SK-N-SH treated with all-trans-retinoic acid at 6 μM for 48 hours (cell line): ENCODE data around the gene PLAGL2.

Experiments
- ATAC-seq: fragments of 200-7000 bp; cut with Tn5 transposase; 3 replicates; pipeline ENCODE4 v1.9.1; 2020; ENCODE audit warnings: mild to moderate bottlenecking, moderate library complexity
- ARNTL ChIP-seq: fragments of 450-650 bp; formaldehyde crosslinking; IDR thresholded peaks from 2 replicates; pipeline ENCODE4 v1.5.0; 2020; ENCODE audit warnings: low read depth, mild to moderate bottlenecking, moderate library complexity, borderline replicate concordance
- CREB5 ChIP-seq: fragments of 250-450 bp; sonication (Bioruptor Pico); IDR thresholded peaks from 2 replicates; pipeline ENCODE4 v1.5.1; 2020; ENCODE audit warnings: low read depth, mild to moderate bottlenecking, moderate library complexity
- CSDC2 ChIP-seq: fragments of 250-450 bp; sonication (Bioruptor Pico); IDR thresholded peaks from 2 replicates; pipeline ENCODE4 v1.5.0; 2020; ENCODE audit warnings: mild to moderate bottlenecking, moderate library complexity
- CSRNP3 ChIP-seq: fragments of 250-450 bp; sonication (Bioruptor Pico); IDR thresholded peaks from 2 replicates; pipeline ENCODE4 v1.5.1; 2021; ENCODE audit warnings: mild to moderate bottlenecking, moderate library complexity
- ESRRG ChIP-seq: fragments of 250-450 bp; sonication (Bioruptor Pico); IDR thresholded peaks from 2 replicates; pipeline ENCODE4 v1.6.1; 2021; ENCODE audit warnings: mild to moderate bottlenecking
- GLIS3 ChIP-seq: fragments of 250-450 bp; sonication (Bioruptor Pico); IDR thresholded peaks from 2 replicates; pipeline ENCODE4 v1.5.0; 2020; ENCODE audit warnings: mild to moderate bottlenecking, moderate library complexity
- OSR1 ChIP-seq: fragments of 250-450 bp; sonication (Bioruptor Pico); IDR thresholded peaks from 2 replicates; pipeline ENCODE4 v1.8.0; 2022; ENCODE audit warnings: moderate library complexity, mild to moderate bottlenecking, inconsistent platforms
- POU6F1 ChIP-seq: fragments of 250-450 bp; sonication (Bioruptor Pico); IDR thresholded peaks from 2 replicates; pipeline ENCODE4 v1.8.0; 2021; ENCODE audit warnings: low read depth, mild to moderate bottlenecking, moderate library complexity, borderline replicate concordance
- PPARA ChIP-seq: fragments of 250-450 bp; sonication (Bioruptor Pico); IDR thresholded peaks from 2 replicates; pipeline ENCODE4 v1.5.0; 2020; ENCODE audit warnings: mild to moderate bottlenecking, borderline replicate concordance
- SNAI2 ChIP-seq: fragments of 250-450 bp; sonication (Bioruptor Pico); IDR thresholded peaks from 2 replicates; pipeline ENCODE4 v1.5.0; 2020; ENCODE audit warnings: mild to moderate bottlenecking, moderate library complexity
- TCF4 ChIP-seq: fragments of 250-450 bp; sonication (Bioruptor Pico); IDR thresholded peaks from 2 replicates; pipeline ENCODE4 v1.8.0; 2021; ENCODE audit warnings: mild to moderate bottlenecking, moderate library complexity, borderline replicate concordance
- TOX ChIP-seq: fragments of 250-450 bp; sonication (Bioruptor Pico); IDR thresholded peaks from 2 replicates; pipeline ENCODE4 v1.8.0; 2021; ENCODE audit warnings: mild to moderate bottlenecking, moderate library complexity, borderline replicate concordance
- ZFP3 ChIP-seq: fragments of 250-450 bp; sonication (Bioruptor Pico); IDR thresholded peaks from 2 replicates; pipeline ENCODE4 v1.5.0; 2020; ENCODE audit warnings: mild to moderate bottlenecking, moderate library complexity
- ZFP30 ChIP-seq: fragments of 450-650 bp; formaldehyde crosslinking; IDR thresholded peaks from 2 replicates; pipeline ENCODE4 v1.5.0; 2022; ENCODE audit warnings: mild to moderate bottlenecking, moderate library complexity
- ZNF565 ChIP-seq: fragments of 450-650 bp; formaldehyde crosslinking; conservative IDR thresholded peaks from 2 replicates; pipeline ENCODE4 v1.5.0; 2020; ENCODE audit warnings: low read depth, mild to moderate bottlenecking, moderate library complexity
- ZNF70 ChIP-seq: fragments of 450-650 bp; formaldehyde crosslinking; IDR thresholded peaks from 2 replicates; pipeline ENCODE4 v1.5.0; 2020; ENCODE audit warnings: mild to moderate bottlenecking, moderate library complexity
- ZNF8 ChIP-seq: fragments of 450-650 bp; formaldehyde crosslinking; IDR thresholded peaks from 2 replicates; pipeline ENCODE4 v1.5.0; 2020; ENCODE audit warnings: mild to moderate bottlenecking, moderate library complexity
- TF ChIP-seq, protein P1 (sequence below): fragments of 250-450 bp; sonication (Bioruptor Pico); IDR thresholded peaks from 2 replicates; pipeline ENCODE4 v1.5.0; 2020; ENCODE audit warnings: mild to moderate bottlenecking, moderate library complexity

Gene PLAGL2

DNA sequence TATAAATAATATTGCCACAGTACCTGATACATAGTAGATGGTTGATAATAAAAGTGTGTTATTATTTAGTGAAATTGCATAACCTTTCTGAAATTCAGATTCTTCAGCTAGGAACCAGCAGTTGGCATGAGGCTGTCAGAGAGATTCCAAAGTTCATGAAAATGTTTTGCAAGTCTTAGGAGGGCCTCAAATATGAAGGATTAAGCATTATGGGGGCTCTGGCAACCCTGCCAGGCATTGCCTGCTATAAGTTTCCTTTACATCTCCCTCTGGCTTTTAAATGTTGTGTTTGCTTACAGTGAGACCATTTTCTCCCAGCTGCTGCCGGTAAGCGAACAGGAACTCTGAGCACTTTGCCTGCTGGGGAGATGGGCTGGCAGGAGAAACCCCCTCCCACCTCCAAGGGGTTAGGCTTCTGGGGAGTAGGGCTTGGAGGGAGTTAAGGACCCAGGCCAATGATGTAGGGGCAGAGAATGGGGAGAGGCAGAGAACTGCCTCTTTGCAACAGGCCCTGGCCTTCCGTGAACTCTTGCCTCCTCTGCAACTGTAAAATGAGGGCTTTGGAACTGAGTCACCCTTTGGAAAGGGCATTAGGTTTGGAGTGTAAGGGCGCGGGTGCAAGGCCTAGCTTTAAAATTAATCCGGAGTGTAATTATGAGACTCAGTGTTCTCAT lies 36.7 kb upstream of the PLAGL2 start:
- ATAC-seq = no peak
- no peak for TF ChIP-seq TCF4
- no peak for TF ChIP-seq OSR1 (CRISPR knock-in tag)
- TF ChIP-seq ZFP30 (CRISPR knock-in tag) = no peak
- no peak for TF ChIP-seq ZNF70 (CRISPR knock-in tag)
- no peak for TF ChIP-seq ZNF565
- TF ChIP-seq PPARA = no peak
- no peak for TF ChIP-seq CREB5
- TF ChIP-seq CSDC2 (CRISPR knock-in tag) = no peak
- TF ChIP-seq SNAI2 (CRISPR knock-in tag) = no peak
- TF ChIP-seq, protein P1, sequence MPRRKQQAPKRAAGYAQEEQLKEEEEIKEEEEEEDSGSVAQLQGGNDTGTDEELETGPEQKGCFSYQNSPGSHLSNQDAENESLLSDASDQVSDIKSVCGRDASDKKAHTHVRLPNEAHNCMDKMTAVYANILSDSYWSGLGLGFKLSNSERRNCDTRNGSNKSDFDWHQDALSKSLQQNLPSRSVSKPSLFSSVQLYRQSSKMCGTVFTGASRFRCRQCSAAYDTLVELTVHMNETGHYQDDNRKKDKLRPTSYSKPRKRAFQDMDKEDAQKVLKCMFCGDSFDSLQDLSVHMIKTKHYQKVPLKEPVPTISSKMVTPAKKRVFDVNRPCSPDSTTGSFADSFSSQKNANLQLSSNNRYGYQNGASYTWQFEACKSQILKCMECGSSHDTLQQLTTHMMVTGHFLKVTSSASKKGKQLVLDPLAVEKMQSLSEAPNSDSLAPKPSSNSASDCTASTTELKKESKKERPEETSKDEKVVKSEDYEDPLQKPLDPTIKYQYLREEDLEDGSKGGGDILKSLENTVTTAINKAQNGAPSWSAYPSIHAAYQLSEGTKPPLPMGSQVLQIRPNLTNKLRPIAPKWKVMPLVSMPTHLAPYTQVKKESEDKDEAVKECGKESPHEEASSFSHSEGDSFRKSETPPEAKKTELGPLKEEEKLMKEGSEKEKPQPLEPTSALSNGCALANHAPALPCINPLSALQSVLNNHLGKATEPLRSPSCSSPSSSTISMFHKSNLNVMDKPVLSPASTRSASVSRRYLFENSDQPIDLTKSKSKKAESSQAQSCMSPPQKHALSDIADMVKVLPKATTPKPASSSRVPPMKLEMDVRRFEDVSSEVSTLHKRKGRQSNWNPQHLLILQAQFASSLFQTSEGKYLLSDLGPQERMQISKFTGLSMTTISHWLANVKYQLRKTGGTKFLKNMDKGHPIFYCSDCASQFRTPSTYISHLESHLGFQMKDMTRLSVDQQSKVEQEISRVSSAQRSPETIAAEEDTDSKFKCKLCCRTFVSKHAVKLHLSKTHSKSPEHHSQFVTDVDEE = no peak

- ATAC-seq = no peak
- TF ChIP-seq, protein P1 = no peak
- TF ChIP-seq ZFP3 (no peak), OSR1 (CRISPR knock-in tag) (no peak), PPARA (no peak), POU6F1 (CRISPR knock-in tag) (no peak), CREB5 (no peak), ZNF8 (no peak), ARNTL (CRISPR knock-in tag) (no peak), ZNF70 (CRISPR knock-in tag) (no peak)
Observed at GRCh38 chr20:32241807-32242206, 34.3 kb upstream of the PLAGL2 start.

- TF ChIP-seq TCF4 (no peak), GLIS3 (CRISPR knock-in tag) (no peak), TOX (CRISPR knock-in tag) (no peak), ESRRG (no peak), CSRNP3 (CRISPR knock-in tag) (no peak), ZNF8 (no peak), ZFP3 (no peak)
- TF ChIP-seq, protein P1 = no peak
- ATAC-seq = no peak
Observed at GRCh38 chr20:32240205-32240604, 32.7 kb upstream of the PLAGL2 start.
